Uterus (tissue), 4 donors: ENCODE results near the gene GPR149. TPM values are rescaled to one million over a fixed set of nuclear protein-coding genes. Genes with fewer than 3 reads are reported as not detected.
"Not testable (repeated sequence)": the region's sequence is repeated elsewhere in the genome, so short reads cannot be mapped to it uniquely, and the experiment has no call there.

Source experiments
- DNase-seq, 2 donors: peaks; one replicate each; pipeline ENCODE4 v3.0.0-alpha.2; 2019 to 2020
- H3K27ac ChIP-seq, 2 donors: fragments of 200-600 bp; sonication (generic); 1 replicate in 1 of 2; 2 replicates in 1 of 2; pipeline ENCODE4 v1.5.1; 2016 to 2018
- H3K27me3 ChIP-seq, 2 donors: fragments of 200-600 bp; sonication (generic); one replicate each; pipeline ENCODE4 v1.5.1; 2018 to 2019; ENCODE audit warnings: control low read depth in 1 of 2
- H3K36me3 ChIP-seq, 2 donors: fragments of 200-600 bp; sonication (generic); one replicate each; pipeline ENCODE4 v1.5.1; 2019; ENCODE audit warnings: control low read depth in 1 of 2
- H3K4me1 ChIP-seq, 2 donors: fragments of 200-600 bp; sonication (generic); one replicate each; pipeline ENCODE4 v1.5.1; 2018 to 2019; ENCODE audit warnings: control low read depth in 1 of 2
- H3K4me3 ChIP-seq, 2 donors: fragments of 200-600 bp; sonication (generic); 1 replicate in 1 of 2; 2 replicates in 1 of 2; pipeline ENCODE4 v1.5.1; 2018 to 2019; ENCODE audit warnings: mild to moderate bottlenecking in 1 of 2
- H3K9me3 ChIP-seq, 2 donors: fragments of 200-600 bp; sonication (generic); one replicate each; pipeline ENCODE4 v1.5.1; 2019; ENCODE audit warnings: control low read depth in 1 of 2
- CTCF ChIP-seq, 4 experiments: fragments of 200-600 bp in 2 of 4; fragments of 450-650 bp in 2 of 4; sonication (generic) in 2 of 4; IDR thresholded peaks; one replicate each; pipeline ENCODE4 v1.5.1; 2016 to 2019; ENCODE audit warnings: antibody characterized with exemption in 4 of 4, mild to moderate bottlenecking in 2 of 4, moderate library complexity in 1 of 4
- POLR2A ChIP-seq, 2 donors: fragments of 450-650 bp; IDR thresholded peaks; one replicate each; pipeline ENCODE4 v1.6.1; 2016; ENCODE audit warnings: antibody characterized with exemption in 2 of 2, mild to moderate bottlenecking in 1 of 2, moderate library complexity in 1 of 2
- intact Hi-C: fragments of 100-400 bp; cut with DNase I; formaldehyde crosslinking; loops from one replicate; pipeline ENCODE4 v1.15.1; 2023; ENCODE audit warnings: low total_unique reads
- total RNA-seq, 4 donors: library from RNA; depleted of rRNA in 3 of 4; stranded (reverse); fragments of >200 nt in 3 of 4; gene quantifications; one replicate each; pipeline versions ENCODE4 v1.1.0 to v1.2.4, GENCODE V29; 2014 to 2023
- donor health status: DM: yes; HTN: yes; CAD: no.

The GPR149 gene
- not detected for total RNA-seq

- Histone ChIP-seq H3K9me3 (no peaks in the 10 kb centered on the region), H3K36me3 (no peaks in the 10 kb centered on the region), H3K4me1 (no peaks in the 10 kb centered on the region), H3K4me3 (no peak within 1 kb of the TSS), H3K27me3 (peaks cover 0 to 21% of the 10 kb centered on the region in 2 donors), H3K27ac (no peak within 1 kb of the TSS)
- intact Hi-C loops, result no loop called here
- no peak for TF ChIP-seq POLR2A (IDR thresholded peaks at IDR 0.05)
- no peak for TF ChIP-seq CTCF (IDR thresholded peaks at IDR 0.05)
- no peak for DNase-seq
Observed at GRCh38 chr3:154430014-154430413, at the start of gene GPR149. GPR149 (minus strand) TSS chr3:154430190; CDS start chr3:154429615, 575 bp downstream.

GRCh38 chr3:154473769-154474168 lies 43.8 kb upstream of the GPR149 start:
- DNase-seq, result no peak
- H3K36me3 ChIP-seq, result no peaks in the 10 kb centered on the region
- no peak overlapping the region for H3K4me3 ChIP-seq
- no peaks in the 10 kb centered on the region for H3K4me1 ChIP-seq
- intact Hi-C loops, result no loop called here
- no peaks in the 10 kb centered on the region for H3K27me3 ChIP-seq
- H3K27ac ChIP-seq, result no peak overlapping the region
- no peaks in the 10 kb centered on the region for H3K9me3 ChIP-seq
- TF ChIP-seq POLR2A (IDR thresholded peaks at IDR 0.05) (no peak), CTCF (IDR thresholded peaks at IDR 0.05) (no peak)

GRCh38 chr3:154469585-154469984 lies 39.6 kb upstream of the GPR149 start:
- H3K36me3 ChIP-seq, result no peaks in the 10 kb centered on the region
- no peak overlapping the region for H3K27ac ChIP-seq
- H3K9me3 ChIP-seq, result no peaks in the 10 kb centered on the region
- H3K4me3 ChIP-seq, result no peak overlapping the region
- H3K27me3 ChIP-seq, result no peaks in the 10 kb centered on the region
- no peak for DNase-seq
- TF ChIP-seq POLR2A (IDR thresholded peaks at IDR 0.05), result no peak
- TF ChIP-seq CTCF (IDR thresholded peaks at IDR 0.05), result no peak
- H3K4me1 ChIP-seq, result no peaks in the 10 kb centered on the region
- intact Hi-C loops, result no loop called here

- no peaks in the 10 kb centered on the region for H3K9me3 ChIP-seq
- H3K36me3 ChIP-seq, result no peaks in the 10 kb centered on the region
- intact Hi-C loops, result no loop called here
- DNase-seq, result no peak
- H3K27me3 ChIP-seq, result no peaks in the 10 kb centered on the region
- H3K27ac ChIP-seq, result no peak overlapping the region
- no peaks in the 10 kb centered on the region for H3K4me1 ChIP-seq
- no peak for TF ChIP-seq CTCF (IDR thresholded peaks at IDR 0.05)
- no peak for TF ChIP-seq POLR2A (IDR thresholded peaks at IDR 0.05)
- no peak overlapping the region for H3K4me3 ChIP-seq
Observed at GRCh38 chr3:154464440-154465190, 34.6 kb upstream of the GPR149 start.

- intact Hi-C loops, result no loop called here
- TF ChIP-seq POLR2A (IDR thresholded peaks at IDR 0.05) (no peak), CTCF (IDR thresholded peaks at IDR 0.05) (no peak)
- Histone ChIP-seq H3K4me1 (no peaks in the 10 kb centered on the region), H3K27me3 (no peaks in the 10 kb centered on the region), H3K4me3 (no peak overlapping the region), H3K36me3 (no peaks in the 10 kb centered on the region), H3K9me3 (no peaks in the 10 kb centered on the region), H3K27ac (no peak overlapping the region)
- no peak for DNase-seq
Observed at GRCh38 chr3:154458560-154458959, 28.6 kb upstream of the GPR149 start.

GRCh38 chr3:154439081-154439480 lies 9.1 kb upstream of the GPR149 start:
- intact Hi-C loops, H3K27ac ChIP-seq, DNase-seq, H3K36me3 ChIP-seq, H3K4me3 ChIP-seq, H3K4me1 ChIP-seq, H3K27me3 ChIP-seq, H3K9me3 ChIP-seq: not testable (repeated sequence)
